H9 (cell line): ENCODE data around the gene PCGF6. TPM values are rescaled to one million over a fixed set of nuclear protein-coding genes. Genes with fewer than 3 reads are reported as not detected.

Source experiments
- DNase-seq: peaks from one replicate; pipeline ENCODE4 v3.0.0-alpha.2; 2017
- H2AFZ ChIP-seq: one replicate; pipeline ENCODE4 v1.6.1; 2013; ENCODE audit warnings: mild to moderate bottlenecking, low read length, control low read depth, moderate library complexity
- H2AK5ac ChIP-seq: 2 replicates; pipeline ENCODE4 v1.6.1; 2013; ENCODE audit warnings: low read length, control low read depth, mixed read lengths; ENCODE audit not compliant: insufficient read length
- H2BK120ac ChIP-seq: one replicate; pipeline ENCODE4 v1.6.1; 2013; ENCODE audit warnings: low read depth, mild to moderate bottlenecking, low read length, control low read depth, inconsistent platforms; ENCODE audit not compliant: poor library complexity, severe bottlenecking
- H2BK12ac ChIP-seq: 2 replicates; pipeline ENCODE4 v1.6.1; 2013; ENCODE audit warnings: low read length, control low read depth, mixed read lengths, low read depth; ENCODE audit not compliant: insufficient read length
- H2BK15ac ChIP-seq: 2 replicates; pipeline ENCODE4 v1.6.1; 2013; ENCODE audit warnings: low read depth, low read length, control low read depth
- H2BK20ac ChIP-seq: one replicate; pipeline ENCODE4 v1.6.1; 2013; ENCODE audit warnings: low read depth, mild to moderate bottlenecking, low read length, control low read depth, inconsistent platforms; ENCODE audit not compliant: poor library complexity, severe bottlenecking
- H2BK5ac ChIP-seq: 2 replicates; pipeline ENCODE4 v1.6.1; 2013; ENCODE audit warnings: low read length, control low read depth, mixed read lengths; ENCODE audit not compliant: insufficient read length
- H3K14ac ChIP-seq: 2 replicates; pipeline ENCODE4 v1.6.1; 2013; ENCODE audit warnings: low read length, control low read depth; ENCODE audit not compliant: insufficient read depth
- H3K18ac ChIP-seq: 2 replicates; pipeline ENCODE4 v1.6.1; 2013; ENCODE audit warnings: low read depth, mild to moderate bottlenecking, mixed read lengths, low read length, control low read depth; ENCODE audit not compliant: insufficient read length
- H3K23ac ChIP-seq: 2 replicates; pipeline ENCODE4 v1.6.1; 2013; ENCODE audit warnings: low read length, control low read depth, mixed read lengths, low read depth; ENCODE audit not compliant: insufficient read length
- H3K23me2 ChIP-seq: 2 replicates; pipeline ENCODE4 v1.6.1; 2013; ENCODE audit warnings: low read depth, mild to moderate bottlenecking, mixed read lengths, low read length, control low read depth; ENCODE audit not compliant: insufficient read length, poor library complexity, severe bottlenecking
- H3K27ac ChIP-seq: 2 replicates; pipeline ENCODE4 v1.5.1; 2013; ENCODE audit warnings: low read length, control low read depth, mixed read lengths, low read depth; ENCODE audit not compliant: insufficient read length
- H3K27me3 ChIP-seq: 2 replicates; pipeline ENCODE4 v1.6.1; 2013; ENCODE audit warnings: low read length, control low read depth, inconsistent platforms; ENCODE audit not compliant: insufficient read depth
- H3K4ac ChIP-seq: 2 replicates; pipeline ENCODE4 v1.6.1; 2013; ENCODE audit warnings: low read depth, mild to moderate bottlenecking, control low read depth, inconsistent platforms, low read length, moderate library complexity
- H3K4me1 ChIP-seq: 2 replicates; pipeline ENCODE4 v1.6.1; 2013; ENCODE audit warnings: low read length, control low read depth, inconsistent platforms; ENCODE audit not compliant: insufficient read depth
- H3K4me2 ChIP-seq: 2 replicates; pipeline ENCODE4 v1.6.1; 2013; ENCODE audit warnings: low read length, control low read depth, mixed read lengths; ENCODE audit not compliant: insufficient read length, insufficient read depth
- H3K56ac ChIP-seq: 2 replicates; pipeline ENCODE4 v1.6.1; 2013; ENCODE audit warnings: low read depth, mild to moderate bottlenecking, mixed read lengths, low read length, control low read depth; ENCODE audit not compliant: insufficient read length
- H3K79me1 ChIP-seq: 2 replicates; pipeline ENCODE4 v1.6.1; 2013; ENCODE audit warnings: low read depth, mild to moderate bottlenecking, moderate library complexity, low read length, control low read depth, inconsistent platforms; ENCODE audit not compliant: insufficient read depth, poor library complexity, severe bottlenecking
- H3K79me2 ChIP-seq: 2 replicates; pipeline ENCODE4 v1.6.1; 2013; ENCODE audit warnings: low read length, control low read depth, inconsistent platforms; ENCODE audit not compliant: insufficient read depth
- H3K9ac ChIP-seq: 2 replicates; pipeline ENCODE4 v1.6.1; 2013; ENCODE audit warnings: low read length, control low read depth, mixed read lengths; ENCODE audit not compliant: insufficient read length; ENCODE audit errors: extremely low read depth
- H3K9me3 ChIP-seq: one replicate; pipeline ENCODE4 v1.6.1; 2013; ENCODE audit warnings: low read depth, low read length, inconsistent platforms; ENCODE audit not compliant: control insufficient read depth
- H3T11ph ChIP-seq: one replicate; pipeline ENCODE4 v1.6.1; 2013; ENCODE audit warnings: mild to moderate bottlenecking, low read length, control low read depth, inconsistent platforms
- H4K20me1 ChIP-seq: one replicate; pipeline ENCODE4 v1.6.1; 2013; ENCODE audit not compliant: control insufficient read depth, insufficient read length, insufficient read depth
- H4K5ac ChIP-seq: 2 replicates; pipeline ENCODE4 v1.6.1; 2013; ENCODE audit warnings: low read depth, mild to moderate bottlenecking, mixed read lengths, low read length, control low read depth; ENCODE audit not compliant: insufficient read length
- H4K8ac ChIP-seq: replicated peaks from 2 replicates; pipeline ENCODE4 v1.6.1; 2013; ENCODE audit warnings: low read length, control low read depth, mixed read lengths, low read depth; ENCODE audit not compliant: insufficient read length
- H4K91ac ChIP-seq: 2 replicates; pipeline ENCODE4 v1.6.1; 2013; ENCODE audit warnings: low read depth, mild to moderate bottlenecking, moderate library complexity, mixed read lengths, low read length, control low read depth; ENCODE audit not compliant: insufficient read length
- H3K27ac Mint-ChIP-seq, 3 experiments: 2 replicates in 2 of 3; 3 replicates in 1 of 3; pipeline ENCODE4 v1.8.0; 2020 to 2021; ENCODE audit warnings: mixed read lengths in 3 of 3, mild to moderate bottlenecking in 1 of 3, moderate library complexity in 1 of 3
- H3K27me3 Mint-ChIP-seq: 2 replicates; pipeline ENCODE4 v1.8.0; 2021; ENCODE audit warnings: low read depth, mild to moderate bottlenecking, moderate library complexity, mixed read lengths
- H3K36me3 Mint-ChIP-seq, 3 experiments: 2 replicates in 2 of 3; 3 replicates in 1 of 3; pipeline ENCODE4 v1.8.0; 2020 to 2021; ENCODE audit warnings: low read depth in 3 of 3, mixed read lengths in 3 of 3; ENCODE audit not compliant: insufficient read depth in 1 of 3
- H3K4me1 Mint-ChIP-seq, 2 experiments: 2 replicates each; pipeline ENCODE4 v1.8.0; 2020; ENCODE audit warnings: mixed read lengths in 2 of 2
- H3K4me3 Mint-ChIP-seq, 2 experiments: 2 replicates in 1 of 2; 3 replicates in 1 of 2; pipeline ENCODE4 v1.8.0; 2020 to 2021; ENCODE audit warnings: mild to moderate bottlenecking in 2 of 2, mixed read lengths in 2 of 2, moderate library complexity in 1 of 2
- H3K9me3 Mint-ChIP-seq, 2 experiments: 2 replicates in 1 of 2; 3 replicates in 1 of 2; pipeline ENCODE4 v1.8.0; 2020; ENCODE audit warnings: mild to moderate bottlenecking in 2 of 2, mixed read lengths in 2 of 2, moderate library complexity in 1 of 2
- WGBS: extraction: QIAGEN DNeasy Blood & Tissue Kit; methylation state at CpG from one replicate; pipeline ENCODE4 v1.1.7; 2013; ENCODE audit warnings: missing lambda C conversion rate, low lambda C conversion rate, mixed read lengths; ENCODE audit not compliant: insufficient read length; ENCODE audit errors: extremely low coverage; 5-methylcytosine and 5-hydroxymethylcytosine counted together
- total RNA-seq: library from RNA; stranded (reverse); gene quantifications from 2 replicates; pipeline ENCODE4 v1.2.1, GENCODE V29; 2021
- TF ChIP-seq, protein P1 (sequence below): fragments of 200-600 bp; sonication (generic); conservative IDR thresholded peaks from 3 replicates; pipeline ENCODE4 v1.8.0; 2021; ENCODE audit warnings: antibody characterized with exemption, mild to moderate bottlenecking

The PCGF6 gene
- total RNA-seq, 1 experiment from 2014 or later = 23.5 TPM

DNA sequence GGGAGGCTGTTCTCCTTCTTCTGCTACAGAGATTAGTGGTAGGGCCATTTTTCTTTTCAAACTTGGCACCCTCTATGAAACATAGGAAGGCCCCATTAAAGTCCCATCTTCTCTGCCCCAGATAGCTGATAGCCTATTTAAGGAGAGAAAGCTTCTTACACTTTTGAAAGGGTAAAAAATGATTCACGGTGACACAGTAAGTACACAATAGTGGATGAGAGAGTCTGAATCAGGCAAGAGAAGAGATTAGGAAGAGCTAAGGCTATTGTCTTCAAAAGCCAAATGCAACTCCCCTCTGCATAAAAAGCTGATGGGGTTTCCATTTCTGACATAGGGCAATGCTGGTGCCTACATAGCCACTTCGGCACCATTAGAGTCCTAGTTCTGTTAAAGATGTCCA is 70.4 kb downstream of the PCGF6 start:
- no peak overlapping the region for H3K27ac Mint-ChIP-seq
- H3K9me3 ChIP-seq = no peaks in the 10 kb centered on the region
- no CpG with 5 or more reads among the region's 2 CpGs for WGBS
- no peaks in the 10 kb centered on the region for H4K20me1 ChIP-seq
- no peak overlapping the region for H3K27ac ChIP-seq
- no peak overlapping the region for H3K14ac ChIP-seq
- H3K79me1 ChIP-seq = no peaks in the 10 kb centered on the region
- H3K4me1 Mint-ChIP-seq = peaks cover 26 to 31% of the 10 kb centered on the region in 2 experiments
- H2BK5ac ChIP-seq = no peak overlapping the region
- no peak overlapping the region for H3K56ac ChIP-seq
- H3K23ac ChIP-seq = no peak overlapping the region
- H3K18ac ChIP-seq = no peak overlapping the region
- H3K9ac ChIP-seq = no peak overlapping the region
- H4K91ac ChIP-seq = no peak overlapping the region
- H3K27me3 Mint-ChIP-seq = peaks cover 58% of the 10 kb centered on the region
- H3K4ac ChIP-seq = no peak overlapping the region
- H3K4me2 ChIP-seq = no peak overlapping the region
- TF ChIP-seq, protein P1, sequence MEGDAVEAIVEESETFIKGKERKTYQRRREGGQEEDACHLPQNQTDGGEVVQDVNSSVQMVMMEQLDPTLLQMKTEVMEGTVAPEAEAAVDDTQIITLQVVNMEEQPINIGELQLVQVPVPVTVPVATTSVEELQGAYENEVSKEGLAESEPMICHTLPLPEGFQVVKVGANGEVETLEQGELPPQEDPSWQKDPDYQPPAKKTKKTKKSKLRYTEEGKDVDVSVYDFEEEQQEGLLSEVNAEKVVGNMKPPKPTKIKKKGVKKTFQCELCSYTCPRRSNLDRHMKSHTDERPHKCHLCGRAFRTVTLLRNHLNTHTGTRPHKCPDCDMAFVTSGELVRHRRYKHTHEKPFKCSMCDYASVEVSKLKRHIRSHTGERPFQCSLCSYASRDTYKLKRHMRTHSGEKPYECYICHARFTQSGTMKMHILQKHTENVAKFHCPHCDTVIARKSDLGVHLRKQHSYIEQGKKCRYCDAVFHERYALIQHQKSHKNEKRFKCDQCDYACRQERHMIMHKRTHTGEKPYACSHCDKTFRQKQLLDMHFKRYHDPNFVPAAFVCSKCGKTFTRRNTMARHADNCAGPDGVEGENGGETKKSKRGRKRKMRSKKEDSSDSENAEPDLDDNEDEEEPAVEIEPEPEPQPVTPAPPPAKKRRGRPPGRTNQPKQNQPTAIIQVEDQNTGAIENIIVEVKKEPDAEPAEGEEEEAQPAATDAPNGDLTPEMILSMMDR = no peak
- DNase-seq = no peak
- H3K4me1 ChIP-seq = no peaks in the 10 kb centered on the region; the same call in 1 of the 2 replicates
- H3K27me3 ChIP-seq = peaks cover 21% of the 10 kb centered on the region
- H3K4me3 Mint-ChIP-seq = no peak overlapping the region
- no peak overlapping the region for H2AK5ac ChIP-seq
- peaks cover 14% of the 10 kb centered on the region for H3K23me2 ChIP-seq
- H2AFZ ChIP-seq = no peak overlapping the region
- no peak overlapping the region for H2BK15ac ChIP-seq
- H3K9me3 Mint-ChIP-seq = no peaks in the 10 kb centered on the region; a peak in 1 of 5 replicates
- H2BK20ac ChIP-seq = no peak overlapping the region
- H3T11ph ChIP-seq = no peak overlapping the region
- H3K79me2 ChIP-seq = no peaks in the 10 kb centered on the region
- no peak overlapping the region for H2BK12ac ChIP-seq
- H4K5ac ChIP-seq = no peak overlapping the region
- no peak overlapping the region for H4K8ac ChIP-seq
- no peak overlapping the region for H2BK120ac ChIP-seq
- H3K36me3 Mint-ChIP-seq = no peaks in the 10 kb centered on the region
